Thymus (tissue), 11 donors: Measurements from ENCODE around the gene HECTD4. TPM values are rescaled to one million over a fixed set of nuclear protein-coding genes. Genes with fewer than 3 reads are reported as not detected.

Source experiments
- DNase-seq, 9 donors: peaks; one replicate each; pipeline ENCODE4 v3.0.0-alpha.2; 2013; ENCODE audit warnings: low spot score in 9 of 9, low read depth in 6 of 9, missing footprints in 1 of 9
- H3K27ac ChIP-seq, 2 donors: one replicate each; pipeline ENCODE4 v1.5.1; 2013; ENCODE audit warnings: control low read depth in 1 of 2, low read depth in 1 of 2, low read length in 1 of 2, mild to moderate bottlenecking in 1 of 2, moderate library complexity in 1 of 2
- H3K27me3 ChIP-seq, 2 donors: one replicate each; pipeline ENCODE4 v1.5.1; 2013; ENCODE audit warnings: low read length in 1 of 2; ENCODE audit not compliant: control insufficient read depth in 2 of 2, insufficient read depth in 1 of 2
- H3K36me3 ChIP-seq, 2 donors: one replicate each; pipeline ENCODE4 v1.5.1; 2013; ENCODE audit warnings: low read length in 1 of 2, mild to moderate bottlenecking in 1 of 2, moderate library complexity in 1 of 2; ENCODE audit not compliant: control insufficient read depth in 2 of 2, insufficient read depth in 2 of 2
- H3K4me1 ChIP-seq, 2 donors: one replicate each; pipeline ENCODE4 v1.5.1; 2013; ENCODE audit warnings: low read length in 2 of 2; ENCODE audit not compliant: control insufficient read depth in 2 of 2, insufficient read depth in 2 of 2
- H3K4me3 ChIP-seq, 2 donors: one replicate each; pipeline ENCODE4 v1.5.1; 2013; ENCODE audit warnings: low read length in 2 of 2, control low read depth in 1 of 2, mild to moderate bottlenecking in 1 of 2
- H3K9me3 ChIP-seq, 2 donors: one replicate each; pipeline ENCODE4 v1.5.1; 2013; ENCODE audit warnings: low read length in 1 of 2, mild to moderate bottlenecking in 1 of 2; ENCODE audit not compliant: control insufficient read depth in 2 of 2, insufficient read depth in 1 of 2
- WGBS: extraction: QIAGEN DNeasy Blood & Tissue Kit; methylation state at CpG from one replicate; pipeline ENCODE4 v1.1.7; 2013; 5-methylcytosine and 5-hydroxymethylcytosine counted together
- polyA plus RNA-seq: library from polyadenylated mRNA; stranded (reverse); fragments of 200-250 nt; gene quantifications from one replicate; pipeline ENCODE4 v1.2.3, GENCODE V29; 2013
- total RNA-seq: library from RNA; stranded (reverse); fragments of 120-200 nt; gene quantifications from one replicate; pipeline ENCODE4 v1.2.4, GENCODE V29; 2013
- donor health status: healthy.

Gene HECTD4
- total and polyA plus RNA-seq, 2 donors = 9.6 to 19.3 TPM

DNA sequence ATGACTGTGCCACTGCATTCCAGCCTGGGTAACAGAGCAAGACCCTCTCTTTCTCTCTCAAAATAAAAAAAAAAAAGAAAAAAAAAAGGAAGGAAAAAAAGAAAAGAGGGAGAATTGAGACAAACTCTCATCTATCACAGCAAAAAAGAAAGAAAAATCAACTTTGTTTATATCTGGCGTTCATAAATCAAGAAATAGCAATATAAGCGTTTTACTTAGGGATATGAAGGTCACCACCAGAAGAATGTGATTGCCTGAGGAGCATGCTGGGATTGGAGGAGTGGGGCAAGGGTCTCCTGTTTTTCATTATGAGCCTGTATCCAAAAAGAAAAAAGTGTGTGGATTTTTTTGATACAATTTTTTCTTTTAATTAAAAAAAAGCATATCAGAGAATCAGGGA, 78.4 kb downstream of the HECTD4 start:
- Histone ChIP-seq H3K27ac (no peak overlapping the region), H3K4me3 (no peak overlapping the region), H3K4me1 (no peaks in the 10 kb centered on the region), H3K9me3 (no peaks in the 10 kb centered on the region), H3K27me3 (no peaks in the 10 kb centered on the region), H3K36me3 (peaks cover 4 to 48% of the 10 kb centered on the region in 2 donors)
- 98% methylated on average over 2 of the region's 2 CpGs for WGBS
- no peak for DNase-seq

DNA sequence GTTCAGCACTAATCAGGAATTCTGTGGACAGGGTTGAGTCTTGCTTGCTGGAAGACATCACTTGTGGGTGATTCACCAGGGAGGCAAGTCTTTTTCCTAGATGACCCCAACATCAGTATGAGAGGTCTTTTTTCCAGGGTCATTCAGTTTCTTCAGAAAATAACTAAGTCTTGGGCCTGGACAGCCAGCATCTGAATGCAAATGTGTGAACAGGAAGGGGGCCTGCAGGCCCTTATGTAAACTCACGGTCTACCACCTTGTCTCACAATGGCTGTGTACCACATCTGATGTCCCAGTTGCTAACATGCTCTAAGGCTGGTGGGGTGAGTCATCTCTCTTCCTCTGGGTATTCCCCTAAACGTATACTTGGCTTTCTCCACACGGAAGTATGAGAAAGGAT, 79.2 kb downstream of the HECTD4 start:
- peaks cover 5 to 45% of the 10 kb centered on the region in 2 donors for H3K36me3 ChIP-seq
- WGBS = 91% methylated on average over 3 of the region's 3 CpGs
- DNase-seq = peak in 1 of 9 donors; percentile 23
- H3K27me3 ChIP-seq = no peaks in the 10 kb centered on the region
- H3K4me3 ChIP-seq = no peak overlapping the region
- no peak overlapping the region for H3K27ac ChIP-seq
- no peaks in the 10 kb centered on the region for H3K4me1 ChIP-seq
- no peaks in the 10 kb centered on the region for H3K9me3 ChIP-seq

DNA sequence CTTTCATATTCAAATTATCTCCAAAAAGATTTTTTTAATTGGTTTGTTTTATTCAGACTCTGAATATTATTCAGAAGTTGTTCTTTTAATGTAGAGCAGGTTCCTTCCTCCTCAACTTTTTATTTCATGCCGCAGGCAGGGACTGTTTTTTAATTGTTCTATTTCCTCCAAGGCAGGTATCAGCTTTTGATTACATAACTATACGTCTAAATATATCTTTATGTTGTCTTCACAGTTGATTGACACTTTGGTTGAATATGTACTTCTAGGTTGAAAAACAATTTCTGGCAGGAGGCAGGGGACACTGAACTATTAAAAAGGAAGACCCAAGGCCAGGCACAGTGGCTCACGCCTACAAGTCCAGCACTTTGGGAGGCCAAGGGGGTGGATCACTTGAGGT, 82.5 kb downstream of the HECTD4 start:
- Histone ChIP-seq H3K4me1 (no peaks in the 10 kb centered on the region), H3K4me3 (no peak overlapping the region), H3K36me3 (peaks cover 7 to 29% of the 10 kb centered on the region in 2 donors), H3K9me3 (no peaks in the 10 kb centered on the region), H3K27me3 (no peaks in the 10 kb centered on the region), H3K27ac (no peak overlapping the region)
- no peak for DNase-seq
- 92% methylated on average over 3 of the region's 3 CpGs for WGBS

DNA sequence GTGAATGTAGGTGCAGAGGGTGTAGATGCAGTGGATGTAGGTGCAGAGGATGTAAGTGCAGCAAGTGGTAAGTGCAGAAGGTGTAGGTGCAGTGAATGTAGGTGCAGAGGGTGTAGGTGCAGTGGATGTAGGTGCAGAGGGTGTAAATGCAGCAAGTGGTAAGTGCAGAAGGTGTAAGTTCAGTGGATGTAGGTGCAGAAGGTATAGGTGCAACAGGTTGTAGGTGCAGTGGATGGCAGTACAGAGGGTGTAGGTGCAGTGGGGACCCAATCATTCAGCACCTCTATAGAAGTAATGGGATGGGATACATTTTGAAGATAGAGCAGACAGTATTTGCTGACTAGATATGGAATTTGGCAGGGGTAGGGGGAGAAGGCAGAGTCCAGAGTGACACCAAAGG, 85.0 kb downstream of the HECTD4 start:
- H3K36me3 ChIP-seq = peaks cover 7 to 13% of the 10 kb centered on the region in 2 donors

DNA sequence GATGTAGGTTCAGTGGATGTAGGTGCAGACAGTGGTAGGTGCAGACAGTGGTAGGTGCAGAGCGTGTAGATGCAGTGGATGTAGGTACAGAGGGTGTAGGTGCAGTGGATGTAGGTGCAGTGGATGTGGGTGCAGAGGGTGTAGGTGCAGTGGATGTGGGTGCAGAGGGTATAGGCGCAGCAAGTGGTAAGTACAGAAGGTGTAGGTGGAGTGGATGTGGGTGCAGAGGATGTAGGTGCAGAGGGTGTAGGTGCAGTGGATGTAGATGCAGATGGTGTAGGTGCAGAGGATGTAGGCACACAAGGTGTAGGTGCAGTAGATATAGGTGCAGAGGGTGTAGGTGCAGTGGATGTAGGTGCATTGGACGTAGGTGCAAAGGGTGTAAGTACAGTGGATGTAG, 86.0 kb downstream of the HECTD4 start:
- Histone ChIP-seq H3K36me3 (peaks cover 7 to 11% of the 10 kb centered on the region in 2 donors), H3K4me1 (no peaks in the 10 kb centered on the region), H3K9me3 (no peaks in the 10 kb centered on the region), H3K27ac (no peak overlapping the region), H3K27me3 (no peaks in the 10 kb centered on the region), H3K4me3 (no peak overlapping the region)
- DNase-seq = no peak
- WGBS = 96% methylated on average over 3 of the region's 3 CpGs

More for the DNA sequence above, 85.0 kb downstream of the HECTD4 start:
- Histone ChIP-seq H3K9me3 (no peaks in the 10 kb centered on the region), H3K4me1 (no peaks in the 10 kb centered on the region), H3K27ac (no peak overlapping the region), H3K27me3 (no peaks in the 10 kb centered on the region), H3K4me3 (no peak overlapping the region)
- no peak for DNase-seq

DNA sequence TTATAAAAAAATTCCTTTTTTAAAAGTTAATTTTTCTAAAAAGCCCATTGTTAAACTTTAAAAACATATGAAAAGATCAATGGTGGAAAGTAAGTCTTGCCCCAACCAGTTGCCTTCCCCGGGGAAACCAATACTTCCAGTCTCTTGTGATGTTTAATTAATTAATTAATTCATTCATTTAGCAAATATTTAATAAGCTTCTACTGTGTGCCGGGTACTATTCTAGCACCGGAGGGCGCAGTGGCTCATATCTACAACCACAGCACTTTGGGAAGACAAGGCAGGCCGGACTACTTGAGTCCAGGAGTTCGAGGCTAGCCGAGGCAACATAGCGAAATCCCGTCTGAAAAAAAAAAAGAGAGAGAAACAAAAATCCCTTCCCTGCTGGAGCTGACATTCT, 87.4 kb downstream of the HECTD4 start:
- 96% methylated on average over 9 of the region's 9 CpGs for WGBS
- peaks cover 11% of the 10 kb centered on the region in 2 donors for H3K36me3 ChIP-seq
- H3K9me3 ChIP-seq = peaks cover 0 to 5% of the 10 kb centered on the region in 2 donors
- no peak for DNase-seq
- no peak overlapping the region for H3K4me3 ChIP-seq
- H3K4me1 ChIP-seq = no peaks in the 10 kb centered on the region
- no peaks in the 10 kb centered on the region for H3K27me3 ChIP-seq
- H3K27ac ChIP-seq = no peak overlapping the region

DNA sequence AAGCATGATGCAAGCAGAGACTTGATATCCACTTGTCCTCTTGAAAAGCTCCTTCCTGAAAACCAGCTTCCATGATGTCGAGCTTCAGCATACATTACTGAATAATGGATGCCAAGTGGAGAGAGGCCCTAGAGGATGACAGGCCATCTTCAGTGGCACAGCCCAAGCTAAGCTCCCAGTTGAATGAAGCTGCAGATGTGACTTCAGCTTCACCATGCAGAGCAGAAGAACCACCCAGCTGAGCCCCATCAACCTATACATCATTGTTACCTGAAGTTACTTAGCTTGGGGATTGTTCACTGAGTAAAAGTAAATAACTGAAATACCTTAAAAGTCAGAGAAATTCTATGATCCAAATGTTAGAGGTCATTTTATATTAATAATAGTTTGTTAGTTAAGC, 93.6 kb downstream of the HECTD4 start:
- no peaks in the 10 kb centered on the region for H3K27me3 ChIP-seq
- no peak overlapping the region for H3K4me3 ChIP-seq
- H3K9me3 ChIP-seq = peaks cover 0 to 12% of the 10 kb centered on the region in 2 donors
- DNase-seq = no peak
- peaks cover 0 to 3% of the 10 kb centered on the region in 2 donors for H3K36me3 ChIP-seq
- WGBS = 97% methylated on average over 1 of the region's 1 CpG
- no peaks in the 10 kb centered on the region for H3K4me1 ChIP-seq
- H3K27ac ChIP-seq = no peak overlapping the region

DNA sequence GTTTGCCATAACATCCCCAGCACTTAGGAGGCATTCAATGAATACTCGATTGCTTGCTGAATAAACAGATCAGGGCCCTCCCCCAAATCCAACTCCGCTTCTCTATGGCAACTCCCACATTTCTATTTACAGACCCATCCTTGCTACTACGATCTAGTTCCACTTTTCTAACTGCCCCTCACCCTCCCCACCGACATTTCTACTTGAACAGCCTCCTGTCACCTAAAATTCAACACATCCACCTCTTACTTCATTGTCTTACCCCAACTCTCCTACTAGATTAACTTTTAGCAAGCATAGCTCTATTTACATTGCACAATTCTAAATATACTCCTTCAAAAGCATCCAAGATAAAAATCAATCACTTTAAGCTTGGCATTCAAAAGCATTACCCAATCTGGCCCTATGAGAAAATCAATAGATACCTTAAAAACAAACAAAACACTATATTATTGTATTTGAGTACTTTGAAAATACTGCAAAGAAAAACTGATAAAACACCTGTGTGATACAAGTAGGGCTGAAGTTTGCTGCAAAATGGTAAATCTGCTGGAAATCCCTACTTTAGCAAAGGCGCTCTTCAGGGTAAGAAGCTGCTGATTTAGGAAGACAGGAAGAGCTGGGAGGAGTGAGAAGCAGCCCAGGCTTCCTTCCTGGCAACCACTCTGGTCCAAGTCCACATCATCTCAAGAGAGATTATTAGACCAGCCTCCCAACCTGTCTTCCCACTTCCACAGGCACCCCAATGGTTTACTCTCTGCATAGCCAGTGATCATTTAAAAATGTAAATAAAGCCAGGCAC, 96.4 kb downstream of the HECTD4 start:
- Histone ChIP-seq H3K4me3 (no peak overlapping the region), H3K27me3 (no peaks in the 10 kb centered on the region), H3K27ac (no peak overlapping the region), H3K9me3 (peaks cover 0 to 12% of the 10 kb centered on the region in 2 donors), H3K36me3 (peaks cover 0 to 3% of the 10 kb centered on the region in 2 donors), H3K4me1 (no peaks in the 10 kb centered on the region)
- no peak for DNase-seq
- 87% methylated on average over 5 of the region's 5 CpGs for WGBS

DNA sequence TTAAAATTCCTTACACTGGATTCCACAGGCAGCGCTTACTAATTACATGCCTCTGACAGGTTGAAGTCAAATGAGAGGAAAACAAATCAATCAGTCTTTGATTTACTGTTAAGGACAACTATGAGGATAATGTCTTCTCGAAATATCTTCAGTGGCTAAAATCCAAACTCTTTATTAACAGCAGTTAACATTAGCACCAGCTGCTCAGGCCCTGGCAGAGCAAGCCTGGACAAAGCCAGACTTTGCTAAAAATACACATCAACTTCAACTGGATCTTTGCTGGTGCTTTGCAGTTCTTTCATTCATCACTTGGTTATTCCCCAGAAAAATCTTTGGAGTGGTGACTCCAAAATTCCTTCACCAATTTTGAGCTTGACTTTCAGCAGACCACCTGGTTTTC, 98.7 kb downstream of the HECTD4 start:
- 93% methylated on average over 2 of the region's 2 CpGs for WGBS
- peak in 1 of 9 donors; percentile 5 for DNase-seq
- H3K9me3 ChIP-seq = peaks cover 0 to under 1% of the 10 kb centered on the region in 2 donors
- no peak overlapping the region for H3K4me3 ChIP-seq
- H3K4me1 ChIP-seq = no peaks in the 10 kb centered on the region
- H3K27ac ChIP-seq = no peak overlapping the region
- peaks cover 0 to 3% of the 10 kb centered on the region in 2 donors for H3K36me3 ChIP-seq
- no peaks in the 10 kb centered on the region for H3K27me3 ChIP-seq
